ENCODE measurements around the gene TIMP2. TPM values are rescaled to one million over a fixed set of nuclear protein-coding genes. Genes with fewer than 3 reads are reported as not detected.

TIMP2 gene
- total and polyA plus RNA-seq, 2 donors from 2014 or later = 72.1 to 172 TPM

DNA sequence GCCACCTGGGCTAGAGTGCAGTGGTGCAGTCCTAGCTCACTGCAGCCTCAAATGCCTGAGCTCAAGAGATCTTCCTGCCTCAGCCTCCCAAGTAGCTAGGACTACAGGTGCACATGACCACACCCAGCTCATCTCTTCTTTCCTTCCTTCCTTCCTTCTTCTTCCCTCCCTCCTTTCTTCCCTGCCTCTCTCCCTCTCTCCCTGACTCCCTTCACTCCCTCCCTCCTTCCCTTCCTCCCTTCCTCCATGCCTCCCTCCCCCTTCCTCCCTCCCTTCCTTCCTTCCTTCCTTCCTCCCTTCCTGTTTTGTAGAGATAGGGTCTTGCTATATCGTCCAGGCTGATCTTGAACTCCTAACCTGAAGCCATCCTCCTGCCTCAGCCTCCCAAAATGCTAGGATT, 61.1 kb downstream of the TIMP2 start:
- intact Hi-C loops (cut with DNase I) = no loop called here
- DNase-seq (no peak), FAIRE-seq (no peak)
- Histone ChIP-seq H3K9ac (ENCODE audit: low read length in 3 of 3) (no peak overlapping the region), H3K27me3 (ENCODE audit: control insufficient read depth, insufficient read depth, low read length) (no peaks in the 10 kb centered on the region), H3K9me3 (ENCODE audit: control insufficient read depth in 2 of 3, insufficient read depth in 1 of 3, low read length in 3 of 3) (no peaks in the 10 kb centered on the region), H3K4me3 (ENCODE audit: low read length in 3 of 3) (no peak overlapping the region), H3K27ac (ENCODE audit: low read depth in 2 of 2, low read length in 2 of 2) (no peak overlapping the region), H3K36me3 (ENCODE audit: control insufficient read depth in 2 of 3, insufficient read depth in 3 of 3, low read length in 3 of 3) (peaks cover 0 to 4% (median 0%) of the 10 kb centered on the region in 3 donors), H3K4me1 (ENCODE audit: control insufficient read depth in 2 of 3, insufficient read depth in 2 of 3, low read depth in 1 of 3, low read length in 3 of 3) (no peaks in the 10 kb centered on the region)
- TF ChIP-seq, protein P1, sequence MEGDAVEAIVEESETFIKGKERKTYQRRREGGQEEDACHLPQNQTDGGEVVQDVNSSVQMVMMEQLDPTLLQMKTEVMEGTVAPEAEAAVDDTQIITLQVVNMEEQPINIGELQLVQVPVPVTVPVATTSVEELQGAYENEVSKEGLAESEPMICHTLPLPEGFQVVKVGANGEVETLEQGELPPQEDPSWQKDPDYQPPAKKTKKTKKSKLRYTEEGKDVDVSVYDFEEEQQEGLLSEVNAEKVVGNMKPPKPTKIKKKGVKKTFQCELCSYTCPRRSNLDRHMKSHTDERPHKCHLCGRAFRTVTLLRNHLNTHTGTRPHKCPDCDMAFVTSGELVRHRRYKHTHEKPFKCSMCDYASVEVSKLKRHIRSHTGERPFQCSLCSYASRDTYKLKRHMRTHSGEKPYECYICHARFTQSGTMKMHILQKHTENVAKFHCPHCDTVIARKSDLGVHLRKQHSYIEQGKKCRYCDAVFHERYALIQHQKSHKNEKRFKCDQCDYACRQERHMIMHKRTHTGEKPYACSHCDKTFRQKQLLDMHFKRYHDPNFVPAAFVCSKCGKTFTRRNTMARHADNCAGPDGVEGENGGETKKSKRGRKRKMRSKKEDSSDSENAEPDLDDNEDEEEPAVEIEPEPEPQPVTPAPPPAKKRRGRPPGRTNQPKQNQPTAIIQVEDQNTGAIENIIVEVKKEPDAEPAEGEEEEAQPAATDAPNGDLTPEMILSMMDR (IDR thresholded peaks at IDR 0.05; ENCODE audit: borderline replicate concordance, extremely low read depth, insufficient read depth) = no peak

DNA sequence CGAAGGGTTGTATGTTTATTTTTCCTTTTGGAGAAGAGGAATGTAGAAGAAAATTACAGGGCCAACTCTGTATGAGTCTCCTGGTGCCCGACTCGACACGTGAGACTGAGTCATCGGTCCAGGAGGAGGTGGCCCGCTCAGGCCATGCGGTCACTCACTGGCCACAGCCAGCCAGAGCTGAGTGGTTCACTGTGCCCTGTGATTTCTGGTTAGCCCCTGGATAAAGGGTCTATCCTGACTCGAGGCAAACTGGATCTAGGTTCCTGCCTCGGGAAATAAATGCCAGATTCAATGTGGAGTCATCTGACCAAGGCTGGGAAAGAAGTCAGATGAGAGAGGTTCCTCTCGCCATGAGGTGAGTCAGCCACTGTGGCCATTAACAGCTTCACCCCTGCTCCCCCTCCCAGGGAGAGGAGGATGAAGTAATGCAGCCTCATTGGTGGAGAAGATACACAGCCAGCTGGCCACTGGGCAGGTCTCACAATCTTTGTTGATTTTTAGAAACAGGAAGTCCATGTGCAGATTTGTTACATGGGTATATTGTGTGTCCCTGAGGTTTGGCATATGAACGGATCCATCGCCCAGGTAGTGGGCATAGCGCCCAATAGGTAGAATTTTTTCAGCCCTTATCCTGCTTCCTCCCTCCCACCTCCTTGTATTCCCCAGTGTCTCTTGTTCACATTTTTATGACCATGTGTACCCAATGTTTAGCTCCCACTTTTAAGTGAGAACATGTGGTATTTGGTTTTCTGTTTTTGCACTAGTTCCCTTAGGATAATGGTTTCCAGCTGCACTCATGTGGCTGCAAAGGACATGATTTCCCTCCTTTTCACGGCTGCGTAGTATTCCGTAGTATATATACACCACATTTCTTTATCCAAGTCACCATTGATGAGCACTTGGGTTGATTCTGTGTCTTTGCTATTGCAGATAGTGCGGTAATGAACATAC, 62.8 kb downstream of the TIMP2 start:
- H3K27me3 ChIP-seq (ENCODE audit: control insufficient read depth, insufficient read depth, low read length) = no peaks in the 10 kb centered on the region
- no peak overlapping the region for H3K9ac ChIP-seq (ENCODE audit: low read length in 3 of 3)
- H3K4me3 ChIP-seq (ENCODE audit: low read length in 3 of 3) = no peak overlapping the region
- intact Hi-C loops (cut with DNase I) = no loop called here
- no peaks in the 10 kb centered on the region for H3K9me3 ChIP-seq (ENCODE audit: control insufficient read depth in 2 of 3, insufficient read depth in 1 of 3, low read length in 3 of 3)
- H3K4me1 ChIP-seq (ENCODE audit: control insufficient read depth in 2 of 3, insufficient read depth in 2 of 3, low read depth in 1 of 3, low read length in 3 of 3) = no peaks in the 10 kb centered on the region
- DNase-seq (peak in 1 of 5 donors; percentile 94), FAIRE-seq (no peak)
- H3K36me3 ChIP-seq (ENCODE audit: control insufficient read depth in 2 of 3, insufficient read depth in 3 of 3, low read length in 3 of 3) = peaks cover 0 to 4% (median 0%) of the 10 kb centered on the region in 3 donors
- peak overlapping the region in 1 of 2 donors; percentile 59 for H3K27ac ChIP-seq (ENCODE audit: low read depth in 2 of 2, low read length in 2 of 2)
- TF ChIP-seq, protein P1 (IDR thresholded peaks at IDR 0.05; ENCODE audit: borderline replicate concordance, extremely low read depth, insufficient read depth) = no peak

DNA sequence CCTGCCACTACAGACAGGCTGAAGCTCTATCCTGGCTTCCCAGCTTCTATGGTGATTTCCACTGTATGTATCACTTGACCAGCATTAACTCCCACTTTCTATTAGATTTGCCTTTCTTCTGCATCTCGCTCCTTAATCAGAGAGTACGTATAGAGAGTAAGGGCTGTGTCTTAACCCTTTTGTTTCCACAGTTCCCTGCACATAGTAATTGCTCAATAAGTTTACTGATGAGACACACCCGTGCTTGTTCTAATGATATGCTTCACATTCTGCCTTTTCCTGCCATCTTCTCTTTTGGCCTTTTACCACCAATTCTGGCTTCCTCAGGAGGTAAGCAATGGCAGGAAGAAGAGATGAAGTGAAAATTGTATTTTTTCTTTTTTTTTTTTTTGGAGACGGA, 64.0 kb downstream of the TIMP2 start:
- Histone ChIP-seq H3K4me3 (ENCODE audit: low read length in 3 of 3) (no peak overlapping the region), H3K27me3 (ENCODE audit: control insufficient read depth, insufficient read depth, low read length) (no peaks in the 10 kb centered on the region), H3K9ac (ENCODE audit: low read length in 3 of 3) (no peak overlapping the region), H3K4me1 (ENCODE audit: control insufficient read depth in 2 of 3, insufficient read depth in 2 of 3, low read depth in 1 of 3, low read length in 3 of 3) (no peaks in the 10 kb centered on the region), H3K36me3 (ENCODE audit: control insufficient read depth in 2 of 3, insufficient read depth in 3 of 3, low read length in 3 of 3) (peaks cover 0 to 4% (median 3%) of the 10 kb centered on the region in 3 donors), H3K27ac (ENCODE audit: low read depth in 2 of 2, low read length in 2 of 2) (peak overlapping the region in 1 of 2 donors; percentile 77), H3K9me3 (ENCODE audit: control insufficient read depth in 2 of 3, insufficient read depth in 1 of 3, low read length in 3 of 3) (no peaks in the 10 kb centered on the region)
- TF ChIP-seq, protein P1 (IDR thresholded peaks at IDR 0.05; ENCODE audit: borderline replicate concordance, extremely low read depth, insufficient read depth) = no peak
- FAIRE-seq (no peak), DNase-seq (no peak)
- intact Hi-C loops (cut with DNase I) = no loop called here

Data from kidney (tissue), 14 donors.